Peyer's patch (tissue), 4 donors: ENCODE measurements around the gene PAFAH1B1.

Source experiments
- CTCF ChIP-seq, 6 experiments: fragments of 450-650 bp in 4 of 6; fragments of 200-600 bp in 2 of 6; sonication (generic) in 1 of 6; IDR thresholded peaks; one replicate each; pipeline ENCODE4 v1.5.1; 2017 to 2019; ENCODE audit warnings: antibody characterized with exemption in 6 of 6, mild to moderate bottlenecking in 3 of 6, moderate library complexity in 1 of 6
- POLR2A ChIP-seq, 2 donors: fragments of 450-650 bp; IDR thresholded peaks; one replicate each; pipeline ENCODE4 v1.5.1; 2017; ENCODE audit warnings: antibody characterized with exemption in 2 of 2, mild to moderate bottlenecking in 2 of 2, moderate library complexity in 2 of 2

- TF ChIP-seq CTCF (IDR thresholded peaks at IDR 0.05) (no peak), POLR2A (IDR thresholded peaks at IDR 0.05) (no peak)
These were observed 43.9 kb upstream of the PAFAH1B1 start for GRCh38 chr17:2549392-2550211.
